Adrenal gland (tissue), 12 donors: ENCODE measurements around the gene B4GALT4. TPM values are rescaled to one million over a fixed set of nuclear protein-coding genes. Genes with fewer than 3 reads are reported as not detected.

ENCODE experiments used
- DNase-seq, 7 donors: peaks; one replicate each; pipeline ENCODE4 v3.0.0-alpha.2; 2019 to 2020
- H3K27ac ChIP-seq, 5 donors: fragments of 200-600 bp; sonication (generic) in 4 of 5; 1 replicate in 3 of 5; 2 replicates in 2 of 5; pipeline versions ENCODE4 v1.5.1 to v1.8.0; 2016 to 2020; ENCODE audit warnings: mild to moderate bottlenecking in 1 of 5
- H3K27me3 ChIP-seq: fragments of 200-600 bp; 2 replicates; pipeline ENCODE4 v1.8.0; 2021
- H3K36me3 ChIP-seq, 2 donors: fragments of 200-600 bp; replicated peaks in 1 of 2; 1 replicate in 1 of 2; 2 replicates in 1 of 2; pipeline versions ENCODE4 v1.5.1 to v1.8.0; 2018 to 2022
- H3K4me1 ChIP-seq, 2 donors: fragments of 200-600 bp; replicated peaks in 1 of 2; 1 replicate in 1 of 2; 2 replicates in 1 of 2; pipeline versions ENCODE4 v1.5.1 to v1.8.0; 2018 to 2021
- H3K4me3 ChIP-seq, 4 donors: fragments of 200-600 bp; sonication (generic) in 3 of 4; one replicate each; pipeline ENCODE4 v1.5.1; 2016 to 2018
- H3K9me3 ChIP-seq, 3 donors: fragments of 200-600 bp; sonication (generic) in 1 of 3; replicated peaks in 1 of 3; 1 replicate in 2 of 3; 2 replicates in 1 of 3; pipeline versions ENCODE4 v1.5.1 to v1.8.0; 2016 to 2021
- CTCF ChIP-seq, 6 experiments: fragments of 450-650 bp in 4 of 6; fragments of 200-600 bp in 2 of 6; sonication (generic) in 1 of 6; IDR thresholded peaks; 1 replicate in 5 of 6; 2 replicates in 1 of 6; pipeline versions ENCODE4 v1.5.1 to v1.8.0; 2016 to 2021; ENCODE audit warnings: antibody characterized with exemption in 6 of 6, mild to moderate bottlenecking in 2 of 6, moderate library complexity in 1 of 6
- POLR2A ChIP-seq, 2 donors: fragments of 450-650 bp; IDR thresholded peaks; one replicate each; pipeline ENCODE4 v1.6.1; 2017; ENCODE audit warnings: antibody characterized with exemption in 2 of 2, mild to moderate bottlenecking in 2 of 2, moderate library complexity in 1 of 2
- WGBS, 4 donors: extraction: QIAGEN DNeasy Blood & Tissue Kit in 2 of 4; methylation state at CpG; one replicate each; pipeline versions ENCODE4 v1.1.5 to v1.1.7; 2013 to 2017; 5-methylcytosine and 5-hydroxymethylcytosine counted together
- intact Hi-C, 2 donors: fragments of 100-400 bp; cut with DNase I; formaldehyde crosslinking; loops; one replicate each; pipeline versions ENCODE4 v1.14.1 to v1.15.0; 2022 to 2023
- polyA plus RNA-seq, 3 donors: library from polyadenylated mRNA; stranded (reverse); fragments of 200-250 nt in 2 of 3; fragments of 350-450 nt in 1 of 3; fragmentation: Illumina TruSeq in 1 of 3; extraction: RNeasy Lipid Tissue Mini Kit (QIAGEN cat#74804) in 1 of 3; gene quantifications; one replicate each; pipeline ENCODE4 v1.2.3, GENCODE V29; 2013 to 2014
- total RNA-seq, 9 donors: library from RNA; depleted of rRNA in 4 of 9; stranded (reverse); fragments of >200 nt in 4 of 9; fragments of 120-200 nt in 1 of 9; fragmentation: NEBNext Ultra II Directional in 1 of 9; extraction: Animal tissue kit (Norgen Biotek cat#: 25700) in 1 of 9; gene quantifications; one replicate each; pipeline versions ENCODE4 v1.1.0 to v1.2.4, GENCODE V29; 2013 to 2023
- donor health status: healthy with polysubstance abuse.
- donor health status: Bipolar disorder and iron deficiency.
- donor health status: DM: yes; HTN: yes; CAD: no.
- donor health status: DM: no; HTN: no; CAD: no.
- donor health status: DM: no; HTN: no; CAD: no.
- donor health status: DM: yes; HTN: yes; CAD: no.

Gene B4GALT4
- total and polyA plus RNA-seq, 12 donors: 10.3 to 23.1 (median 16.0) TPM

- Histone ChIP-seq H3K27me3 (no peaks in the 10 kb centered on the region), H3K4me3 (no peak overlapping the region), H3K4me1 (no peaks in the 10 kb centered on the region), H3K9me3 (no peaks in the 10 kb centered on the region), H3K27ac (no peak overlapping the region), H3K36me3 (peaks cover 0 to 24% of the 10 kb centered on the region in 2 donors)
- intact Hi-C loops: no loop called here
- no peak for TF ChIP-seq POLR2A (IDR thresholded peaks at IDR 0.05)
- TF ChIP-seq CTCF (IDR thresholded peaks at IDR 0.05): no peak
- no peak for DNase-seq
- WGBS, 4 donors: 59 to 63% (median 61%) methylated on average over 4 of the region's 4 CpGs
These were observed 29.5 kb downstream of the B4GALT4 start for GRCh38 chr3:119211193-119211592.

- intact Hi-C loops: no loop called here
- no peak overlapping the region for H3K4me3 ChIP-seq
- no peaks in the 10 kb centered on the region for H3K4me1 ChIP-seq
- TF ChIP-seq POLR2A (IDR thresholded peaks at IDR 0.05): no peak
- no peak for TF ChIP-seq CTCF (IDR thresholded peaks at IDR 0.05)
- 91 to 97% (median 93%) methylated on average over 3 of the region's 3 CpGs for WGBS, 4 donors
- no peaks in the 10 kb centered on the region for H3K9me3 ChIP-seq
- H3K36me3 ChIP-seq: peaks cover 0 to 8% of the 10 kb centered on the region in 2 donors
- no peaks in the 10 kb centered on the region for H3K27me3 ChIP-seq
- DNase-seq: no peak
- no peak overlapping the region for H3K27ac ChIP-seq
These were observed 33.2 kb downstream of the B4GALT4 start for GRCh38 chr3:119207512-119207875.

GRCh38 chr3:119206611-119207511, 33.8 kb downstream of the B4GALT4 start:
- Histone ChIP-seq H3K27me3 (no peaks in the 10 kb centered on the region), H3K27ac (no peak overlapping the region), H3K36me3 (peaks cover 0 to 1% of the 10 kb centered on the region in 2 donors), H3K9me3 (no peaks in the 10 kb centered on the region), H3K4me3 (no peak overlapping the region), H3K4me1 (no peaks in the 10 kb centered on the region)
- no peak for DNase-seq
- WGBS, 4 donors: 88 to 92% (median 90%) methylated on average over 3 to 4 of the region's 4 CpGs
- intact Hi-C loops: no loop called here
- TF ChIP-seq CTCF (IDR thresholded peaks at IDR 0.05) (no peak), POLR2A (IDR thresholded peaks at IDR 0.05) (no peak)

- intact Hi-C loops: no loop called here
These were observed 35.0 kb downstream of the B4GALT4 start for GRCh38 chr3:119205685-119206084.

More at GRCh38 chr3:119205685-119206084, 35.0 kb downstream of the B4GALT4 start:
- no peak overlapping the region for H3K27ac ChIP-seq
- H3K36me3 ChIP-seq: no peaks in the 10 kb centered on the region
- no peak overlapping the region for H3K4me3 ChIP-seq
- 78 to 83% (median 82%) methylated on average over 5 of the region's 5 CpGs for WGBS, 4 donors
- DNase-seq: no peak
- H3K9me3 ChIP-seq: no peaks in the 10 kb centered on the region
- no peaks in the 10 kb centered on the region for H3K27me3 ChIP-seq
- TF ChIP-seq POLR2A (IDR thresholded peaks at IDR 0.05) (no peak), CTCF (IDR thresholded peaks at IDR 0.05) (no peak)
- no peaks in the 10 kb centered on the region for H3K4me1 ChIP-seq
